HT1080 (cell line): Measurements from ENCODE around the gene EMSY. TPM values are rescaled to one million over a fixed set of nuclear protein-coding genes. Genes with fewer than 3 reads are reported as not detected.

ENCODE experiments used
- DNase-seq: peaks from one replicate; pipeline ENCODE4 v3.0.0-alpha.2; 2015; ENCODE audit warnings: low read depth
- total RNA-seq: library from RNA; depleted of rRNA; stranded (reverse); fragments of >200 nt; shearing (Covaris generic); gene quantifications from 2 replicates; pipeline ENCODE4 v1.2.3, GENCODE V29; 2014

The EMSY gene
- total RNA-seq, 1 experiment from 2014 or later, result 16.4 TPM

- no peak for DNase-seq
These were observed 79.1 kb downstream of the EMSY start for GRCh38 chr11:76523786-76524436.

GRCh38 chr11:76524461-76524860 is 79.6 kb downstream of the EMSY start:
- DNase-seq, result peak; percentile 40

- peak; percentile 65 for DNase-seq
These were observed 80.1 kb downstream of the EMSY start for GRCh38 chr11:76524919-76525318.

- DNase-seq, result no peak
These were observed 82.1 kb downstream of the EMSY start for GRCh38 chr11:76526878-76527277.

GRCh38 chr11:76542436-76542835 is 97.6 kb downstream of the EMSY start:
- DNase-seq, result no peak

GRCh38 chr11:76543006-76543703 is 98.3 kb downstream of the EMSY start:
- DNase-seq, result peak; percentile 42

- no peak for DNase-seq
These were observed 106.0 kb downstream of the EMSY start for GRCh38 chr11:76550781-76551180.

- no peak for DNase-seq
These were observed 106.6 kb downstream of the EMSY start for GRCh38 chr11:76551400-76551799.

- no peak for DNase-seq
These were observed 108.2 kb downstream of the EMSY start for GRCh38 chr11:76552987-76553386.

- DNase-seq, result no peak
These were observed 109.0 kb downstream of the EMSY start for GRCh38 chr11:76553554-76554476.

- no peak for DNase-seq
These were observed 109.9 kb downstream of the EMSY start for GRCh38 chr11:76554767-76555166.

GRCh38 chr11:76557466-76557865 is 112.6 kb downstream of the EMSY start:
- no peak for DNase-seq

- DNase-seq, result no peak
These were observed 113.7 kb downstream of the EMSY start for GRCh38 chr11:76558473-76558872.

GRCh38 chr11:76558891-76559290 is 114.1 kb downstream of the EMSY start:
- DNase-seq, result no peak

GRCh38 chr11:76559346-76559745 is 114.5 kb downstream of the EMSY start:
- no peak for DNase-seq

GRCh38 chr11:76560219-76560618 is 115.4 kb downstream of the EMSY start:
- peak; percentile 77 for DNase-seq

GRCh38 chr11:76561245-76561644 is 116.4 kb downstream of the EMSY start:
- no peak for DNase-seq

- DNase-seq, result no peak
These were observed 117.7 kb downstream of the EMSY start for GRCh38 chr11:76562541-76562940.

- no peak for DNase-seq
These were observed 119.5 kb downstream of the EMSY start for GRCh38 chr11:76564364-76564763.

- DNase-seq, result peak; percentile 49
These were observed 122.0 kb downstream of the EMSY start for GRCh38 chr11:76566811-76567210.

- DNase-seq, result no peak
These were observed 122.4 kb downstream of the EMSY start for GRCh38 chr11:76567261-76567660.

GRCh38 chr11:76568139-76568538 is 123.3 kb downstream of the EMSY start:
- DNase-seq, result no peak
